LNCaP clone FGC (cell line): Measurements from ENCODE around the gene SYNJ2.

Source experiments
- DNase-seq: peaks from one replicate; pipeline ENCODE4 v3.0.0-alpha.2; 2011; ENCODE audit warnings: low read depth
- H3K4me3 ChIP-seq: 2 replicates; pipeline ENCODE4 v1.5.1; 2011; ENCODE audit warnings: mild to moderate bottlenecking, low read depth, low read length, control low read depth
- CTCF ChIP-seq: IDR thresholded peaks from 2 replicates; pipeline ENCODE4 v1.5.1; 2012; ENCODE audit warnings: mild to moderate bottlenecking; ENCODE audit not compliant: control insufficient read depth, insufficient read depth; ENCODE audit errors: extremely low read depth

The SYNJ2 gene

GRCh38 chr6:158110986-158111385 lies 129.3 kb downstream of the SYNJ2 start:
- H3K4me3 ChIP-seq: no peak overlapping the region
- no peak for DNase-seq
- TF ChIP-seq CTCF: no peak

- H3K4me3 ChIP-seq: no peak overlapping the region
- no peak for DNase-seq
- TF ChIP-seq CTCF: no peak
These were observed 130.3 kb downstream of the SYNJ2 start for GRCh38 chr6:158111987-158112386.

- no peak overlapping the region for H3K4me3 ChIP-seq
- TF ChIP-seq CTCF: no peak
- no peak for DNase-seq
These were observed 132.1 kb downstream of the SYNJ2 start for GRCh38 chr6:158113802-158114201.

GRCh38 chr6:158115102-158115501 lies 133.4 kb downstream of the SYNJ2 start:
- TF ChIP-seq CTCF: no peak
- DNase-seq: no peak
- H3K4me3 ChIP-seq: no peak overlapping the region

- no peak overlapping the region for H3K4me3 ChIP-seq
- DNase-seq: no peak
- TF ChIP-seq CTCF: no peak
These were observed 133.8 kb downstream of the SYNJ2 start for GRCh38 chr6:158115508-158115907.

GRCh38 chr6:158118886-158119285 lies 137.2 kb downstream of the SYNJ2 start:
- no peak for DNase-seq
- no peak for TF ChIP-seq CTCF
- no peak overlapping the region for H3K4me3 ChIP-seq

GRCh38 chr6:158121335-158121734 lies 139.7 kb downstream of the SYNJ2 start:
- no peak for DNase-seq
- H3K4me3 ChIP-seq: no peak overlapping the region
- no peak for TF ChIP-seq CTCF
